Activated CD4-positive, alpha-beta T cell treated with anti-CD3 and anti-CD28 coated beads for 1 hour (primary cell): ENCODE results near the gene TRMT44.

Experiments used
- DNase-seq: peaks from one replicate; pipeline ENCODE4 v3.0.0-alpha.2; 2020

Gene TRMT44

GRCh38 chr4:8516996-8517550, 76.5 kb downstream of the TRMT44 start:
- no peak for DNase-seq

GRCh38 chr4:8517946-8518345, 77.4 kb downstream of the TRMT44 start:
- no peak for DNase-seq

GRCh38 chr4:8522160-8523120, 81.9 kb downstream of the TRMT44 start:
- DNase-seq = no peak

- DNase-seq = no peak
These were observed 82.6 kb downstream of the TRMT44 start for GRCh38 chr4:8523175-8523574.

GRCh38 chr4:8523766-8524165, 83.2 kb downstream of the TRMT44 start:
- no peak for DNase-seq

- DNase-seq = no peak
These were observed 84.2 kb downstream of the TRMT44 start for GRCh38 chr4:8524595-8525382.

- no peak for DNase-seq
These were observed 85.0 kb downstream of the TRMT44 start for GRCh38 chr4:8525383-8526120.
